22Rv1 (cell line): ENCODE measurements around the gene CFDP1.

Experiments used
- H3K27ac ChIP-seq: fragments of 450-650 bp; 2 replicates; pipeline ENCODE4 v1.5.1; 2017
- CTCF ChIP-seq: fragments of 450-650 bp; IDR thresholded peaks from 2 replicates; pipeline ENCODE4 v1.5.1; 2017; ENCODE audit warnings: mild to moderate bottlenecking
- ZFX ChIP-seq: fragments of 450-650 bp; IDR thresholded peaks from 2 replicates; pipeline ENCODE4 v1.6.1; 2017; ENCODE audit warnings: antibody characterized with exemption, borderline replicate concordance

The CFDP1 gene

GRCh38 chr16:75341564-75342307 is 91.6 kb downstream of the CFDP1 start:
- no peak for TF ChIP-seq ZFX
- no peak for TF ChIP-seq CTCF
- no peak overlapping the region for H3K27ac ChIP-seq

- no peak for TF ChIP-seq CTCF
- no peak for TF ChIP-seq ZFX
- H3K27ac ChIP-seq = no peak overlapping the region
These were observed 92.4 kb downstream of the CFDP1 start for GRCh38 chr16:75340741-75341491.

- no peak overlapping the region for H3K27ac ChIP-seq
- TF ChIP-seq CTCF (no peak), ZFX (no peak)
These were observed 95.9 kb downstream of the CFDP1 start for GRCh38 chr16:75337430-75337829.

GRCh38 chr16:75336521-75336920 is 96.8 kb downstream of the CFDP1 start:
- H3K27ac ChIP-seq = no peak overlapping the region
- TF ChIP-seq CTCF (no peak), ZFX (no peak)

- TF ChIP-seq ZFX (no peak), CTCF (no peak)
- no peak overlapping the region for H3K27ac ChIP-seq
These were observed 99.6 kb downstream of the CFDP1 start for GRCh38 chr16:75333721-75334163.

GRCh38 chr16:75329943-75330342 is 103.4 kb downstream of the CFDP1 start:
- TF ChIP-seq ZFX = no peak
- no peak overlapping the region for H3K27ac ChIP-seq

GRCh38 chr16:75326333-75326732 is 107.0 kb downstream of the CFDP1 start:
- H3K27ac ChIP-seq = no peak overlapping the region
- TF ChIP-seq CTCF = no peak
- no peak for TF ChIP-seq ZFX
